ENCODE results near the gene NFAM1.

GRCh38 chr22:42389143-42389542 is 43.1 kb downstream of the NFAM1 start:
- TF ChIP-seq, protein P1, sequence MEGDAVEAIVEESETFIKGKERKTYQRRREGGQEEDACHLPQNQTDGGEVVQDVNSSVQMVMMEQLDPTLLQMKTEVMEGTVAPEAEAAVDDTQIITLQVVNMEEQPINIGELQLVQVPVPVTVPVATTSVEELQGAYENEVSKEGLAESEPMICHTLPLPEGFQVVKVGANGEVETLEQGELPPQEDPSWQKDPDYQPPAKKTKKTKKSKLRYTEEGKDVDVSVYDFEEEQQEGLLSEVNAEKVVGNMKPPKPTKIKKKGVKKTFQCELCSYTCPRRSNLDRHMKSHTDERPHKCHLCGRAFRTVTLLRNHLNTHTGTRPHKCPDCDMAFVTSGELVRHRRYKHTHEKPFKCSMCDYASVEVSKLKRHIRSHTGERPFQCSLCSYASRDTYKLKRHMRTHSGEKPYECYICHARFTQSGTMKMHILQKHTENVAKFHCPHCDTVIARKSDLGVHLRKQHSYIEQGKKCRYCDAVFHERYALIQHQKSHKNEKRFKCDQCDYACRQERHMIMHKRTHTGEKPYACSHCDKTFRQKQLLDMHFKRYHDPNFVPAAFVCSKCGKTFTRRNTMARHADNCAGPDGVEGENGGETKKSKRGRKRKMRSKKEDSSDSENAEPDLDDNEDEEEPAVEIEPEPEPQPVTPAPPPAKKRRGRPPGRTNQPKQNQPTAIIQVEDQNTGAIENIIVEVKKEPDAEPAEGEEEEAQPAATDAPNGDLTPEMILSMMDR (IDR thresholded peaks at IDR 0.05) = no peak
- no peak for TF ChIP-seq POLR2A (IDR thresholded peaks at IDR 0.05)

All from adrenal gland (tissue), 5 donors.